Measurements from ENCODE around the gene AGAP1.

- TF ChIP-seq EZH2 (IDR thresholded peaks at IDR 0.05): no peak
- TF ChIP-seq CTCF (IDR thresholded peaks at IDR 0.05): no peak
Measured at GRCh38 chr2:235627682-235628081, 133.8 kb downstream of the AGAP1 start.

Measured in neural progenitor cell (in vitro differentiated cells).